WTC11 (cell line): ENCODE data around the gene ZNF81.

Experiments
- ATF1 ChIP-seq: sonication (generic); formaldehyde crosslinking; IDR thresholded peaks from 2 replicates; pipeline ENCODE4 v1.8.1; 2023; ENCODE audit warnings: mild to moderate bottlenecking, moderate library complexity, missing genetic modification reagents
- TF ChIP-seq, protein P1 (sequence below): sonication (generic); formaldehyde crosslinking; IDR thresholded peaks from 2 replicates; pipeline ENCODE4 v1.8.1; 2023; ENCODE audit warnings: mild to moderate bottlenecking, missing genetic modification reagents, borderline replicate concordance
- TF ChIP-seq, protein P2 (sequence below): sonication (generic); formaldehyde crosslinking; IDR thresholded peaks from 2 replicates; pipeline ENCODE4 v1.8.1; 2023; ENCODE audit warnings: mild to moderate bottlenecking, missing genetic modification reagents

DNA sequence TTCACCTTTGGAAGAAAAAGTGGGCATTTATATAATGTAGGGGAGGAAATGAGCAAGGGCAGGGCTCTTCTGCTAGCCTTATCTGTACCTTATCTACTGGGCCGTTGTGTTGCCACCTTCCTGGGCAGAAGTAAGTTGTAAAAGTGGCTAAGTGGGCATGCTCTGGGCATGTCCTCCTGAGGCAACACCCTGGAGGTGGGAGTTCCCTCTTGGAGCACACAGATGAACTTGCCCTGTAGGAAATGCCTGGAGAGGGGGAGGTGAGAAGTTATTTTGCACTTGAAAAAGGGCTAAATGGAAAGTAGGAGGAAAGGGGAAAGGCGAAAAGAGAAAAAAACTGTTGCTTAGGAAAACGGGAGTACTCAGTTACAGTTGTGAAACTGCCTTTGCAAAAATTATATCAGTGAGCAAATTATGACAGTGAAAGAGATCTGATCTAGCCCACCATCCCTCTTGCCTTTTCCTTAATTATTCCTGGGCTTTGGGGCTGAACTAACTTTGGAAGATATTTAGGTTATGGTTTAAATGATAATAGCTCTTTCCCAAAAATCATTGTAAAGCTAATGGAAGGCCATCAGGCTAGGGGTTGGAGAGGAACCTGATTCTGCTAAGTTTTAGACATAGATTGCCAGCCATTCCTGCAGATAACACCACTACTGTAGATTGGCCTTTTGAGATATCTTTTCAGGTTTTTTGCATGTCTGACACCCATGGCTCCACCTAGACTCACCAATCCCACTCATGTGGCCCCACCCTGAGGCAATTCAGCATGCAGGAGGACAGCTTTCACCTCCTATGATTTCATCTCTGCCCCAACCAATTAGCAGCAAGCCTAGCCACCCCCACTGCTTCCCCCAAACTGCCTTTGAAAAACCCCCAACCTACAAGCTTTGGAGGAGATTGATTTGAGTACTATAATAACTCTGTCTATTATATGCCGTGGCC lies 20.5 kb upstream of the ZNF81 start:
- no peak for TF ChIP-seq ATF1 (CRISPR knock-in tag)
- TF ChIP-seq, protein P1, sequence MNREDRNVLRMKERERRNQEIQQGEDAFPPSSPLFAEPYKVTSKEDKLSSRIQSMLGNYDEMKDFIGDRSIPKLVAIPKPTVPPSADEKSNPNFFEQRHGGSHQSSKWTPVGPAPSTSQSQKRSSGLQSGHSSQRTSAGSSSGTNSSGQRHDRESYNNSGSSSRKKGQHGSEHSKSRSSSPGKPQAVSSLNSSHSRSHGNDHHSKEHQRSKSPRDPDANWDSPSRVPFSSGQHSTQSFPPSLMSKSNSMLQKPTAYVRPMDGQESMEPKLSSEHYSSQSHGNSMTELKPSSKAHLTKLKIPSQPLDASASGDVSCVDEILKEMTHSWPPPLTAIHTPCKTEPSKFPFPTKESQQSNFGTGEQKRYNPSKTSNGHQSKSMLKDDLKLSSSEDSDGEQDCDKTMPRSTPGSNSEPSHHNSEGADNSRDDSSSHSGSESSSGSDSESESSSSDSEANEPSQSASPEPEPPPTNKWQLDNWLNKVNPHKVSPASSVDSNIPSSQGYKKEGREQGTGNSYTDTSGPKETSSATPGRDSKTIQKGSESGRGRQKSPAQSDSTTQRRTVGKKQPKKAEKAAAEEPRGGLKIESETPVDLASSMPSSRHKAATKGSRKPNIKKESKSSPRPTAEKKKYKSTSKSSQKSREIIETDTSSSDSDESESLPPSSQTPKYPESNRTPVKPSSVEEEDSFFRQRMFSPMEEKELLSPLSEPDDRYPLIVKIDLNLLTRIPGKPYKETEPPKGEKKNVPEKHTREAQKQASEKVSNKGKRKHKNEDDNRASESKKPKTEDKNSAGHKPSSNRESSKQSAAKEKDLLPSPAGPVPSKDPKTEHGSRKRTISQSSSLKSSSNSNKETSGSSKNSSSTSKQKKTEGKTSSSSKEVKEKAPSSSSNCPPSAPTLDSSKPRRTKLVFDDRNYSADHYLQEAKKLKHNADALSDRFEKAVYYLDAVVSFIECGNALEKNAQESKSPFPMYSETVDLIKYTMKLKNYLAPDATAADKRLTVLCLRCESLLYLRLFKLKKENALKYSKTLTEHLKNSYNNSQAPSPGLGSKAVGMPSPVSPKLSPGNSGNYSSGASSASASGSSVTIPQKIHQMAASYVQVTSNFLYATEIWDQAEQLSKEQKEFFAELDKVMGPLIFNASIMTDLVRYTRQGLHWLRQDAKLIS (CRISPR knock-in tag): no peak
- TF ChIP-seq, protein P2, sequence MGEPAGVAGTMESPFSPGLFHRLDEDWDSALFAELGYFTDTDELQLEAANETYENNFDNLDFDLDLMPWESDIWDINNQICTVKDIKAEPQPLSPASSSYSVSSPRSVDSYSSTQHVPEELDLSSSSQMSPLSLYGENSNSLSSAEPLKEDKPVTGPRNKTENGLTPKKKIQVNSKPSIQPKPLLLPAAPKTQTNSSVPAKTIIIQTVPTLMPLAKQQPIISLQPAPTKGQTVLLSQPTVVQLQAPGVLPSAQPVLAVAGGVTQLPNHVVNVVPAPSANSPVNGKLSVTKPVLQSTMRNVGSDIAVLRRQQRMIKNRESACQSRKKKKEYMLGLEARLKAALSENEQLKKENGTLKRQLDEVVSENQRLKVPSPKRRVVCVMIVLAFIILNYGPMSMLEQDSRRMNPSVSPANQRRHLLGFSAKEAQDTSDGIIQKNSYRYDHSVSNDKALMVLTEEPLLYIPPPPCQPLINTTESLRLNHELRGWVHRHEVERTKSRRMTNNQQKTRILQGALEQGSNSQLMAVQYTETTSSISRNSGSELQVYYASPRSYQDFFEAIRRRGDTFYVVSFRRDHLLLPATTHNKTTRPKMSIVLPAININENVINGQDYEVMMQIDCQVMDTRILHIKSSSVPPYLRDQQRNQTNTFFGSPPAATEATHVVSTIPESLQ (CRISPR knock-in tag): no peak
